GM18502 (cell line): ENCODE data around the gene RASGRP4.
"Not testable (repeated sequence)": the region's sequence is repeated elsewhere in the genome, so short reads cannot be mapped to it uniquely, and the experiment has no call there.

Experiments
- ATAC-seq: cut with Tn5 transposase; IDR thresholded peaks from one replicate; pipeline ENCODE4 v1.9.1; 2021; ENCODE audit warnings: mild to moderate bottlenecking; ENCODE audit not compliant: unreplicated experiment, poor library complexity

Gene RASGRP4

DNA sequence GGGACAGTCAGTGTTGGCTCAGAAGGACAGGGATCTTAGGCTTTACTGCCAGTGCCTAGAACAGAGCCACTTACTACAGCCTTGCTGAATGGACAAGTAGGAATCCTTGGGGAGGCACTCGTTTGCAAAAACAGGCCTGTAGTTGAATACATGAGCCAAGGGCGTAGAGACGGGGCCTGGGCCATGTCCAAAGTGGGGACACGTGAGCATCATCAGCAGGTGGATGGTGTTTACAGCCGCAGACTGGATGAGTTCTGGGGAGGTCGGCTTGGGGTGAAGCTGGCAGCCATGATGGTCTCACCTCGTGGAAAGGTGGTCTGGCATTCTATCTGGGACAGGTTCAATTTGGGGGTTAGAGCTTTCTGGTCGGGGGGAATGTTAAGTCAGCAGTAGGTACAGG is 25.0 kb upstream of the RASGRP4 start:
- no peak for ATAC-seq

- ATAC-seq = no peak
These were observed 23.5 kb upstream of the RASGRP4 start for GRCh38 chr19:38449518-38449917.

DNA sequence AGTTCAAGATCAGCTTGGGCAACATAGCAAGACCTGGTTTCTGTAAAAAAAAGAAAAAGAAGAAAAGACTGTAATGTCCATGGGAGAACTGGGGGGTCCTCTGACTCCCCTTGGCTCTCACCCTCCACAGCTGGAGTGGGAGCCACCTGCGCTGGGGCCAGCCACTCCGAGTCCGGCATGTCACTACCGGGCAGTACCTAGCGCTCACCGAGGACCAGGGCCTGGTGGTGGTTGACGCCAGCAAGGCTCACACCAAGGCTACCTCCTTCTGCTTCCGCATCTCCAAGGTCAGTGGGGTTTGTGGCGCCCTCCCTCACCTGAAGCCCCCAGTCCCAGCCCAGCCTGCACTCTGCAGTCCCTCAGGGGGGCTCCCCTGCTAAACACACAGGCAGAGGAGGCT is 22.2 kb upstream of the RASGRP4 start:
- no peak for ATAC-seq

DNA sequence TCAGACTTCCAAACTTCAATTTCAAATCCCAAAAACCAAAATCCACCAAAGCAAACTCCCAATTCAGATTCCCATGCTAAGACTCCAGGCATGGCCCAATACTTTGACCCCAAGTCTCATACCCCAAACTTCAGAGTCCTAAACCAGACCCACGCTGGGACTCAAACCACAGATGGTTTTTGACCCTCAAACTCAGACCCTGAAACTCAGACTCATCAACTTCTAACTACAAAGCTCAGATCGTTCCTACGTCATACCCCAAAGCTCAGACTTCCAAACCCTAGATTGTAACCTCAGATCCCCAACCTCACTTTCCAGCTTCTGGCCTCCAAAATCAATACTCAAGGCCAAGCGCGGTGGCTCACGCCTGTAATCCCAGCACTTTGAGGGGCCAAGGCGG is 19.3 kb upstream of the RASGRP4 start:
- no peak for ATAC-seq

- no peak for ATAC-seq
These were observed 18.0 kb upstream of the RASGRP4 start for GRCh38 chr19:38444026-38444425.

- no peak for ATAC-seq
These were observed 17.5 kb upstream of the RASGRP4 start for GRCh38 chr19:38443458-38443999.

DNA sequence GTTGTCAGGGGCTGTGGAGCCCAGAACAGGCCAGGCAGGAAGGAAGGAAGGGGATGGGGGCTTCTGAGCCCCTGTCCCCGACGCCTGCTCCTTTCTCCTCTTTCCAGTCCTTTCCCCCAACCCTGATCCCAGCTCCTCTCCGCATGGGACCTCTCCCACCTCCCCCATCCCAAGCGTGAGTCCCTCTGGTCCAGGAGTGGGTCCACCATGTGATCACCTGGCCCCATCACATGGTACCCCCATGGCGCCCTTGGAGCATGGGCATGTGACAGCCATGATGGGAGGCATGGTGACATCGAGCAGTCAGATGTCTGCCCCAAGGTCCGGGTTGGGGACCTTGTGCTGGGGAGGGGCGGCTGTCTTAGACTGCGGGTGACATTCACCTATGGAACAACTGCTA is 16.7 kb upstream of the RASGRP4 start:
- ATAC-seq = no peak

DNA sequence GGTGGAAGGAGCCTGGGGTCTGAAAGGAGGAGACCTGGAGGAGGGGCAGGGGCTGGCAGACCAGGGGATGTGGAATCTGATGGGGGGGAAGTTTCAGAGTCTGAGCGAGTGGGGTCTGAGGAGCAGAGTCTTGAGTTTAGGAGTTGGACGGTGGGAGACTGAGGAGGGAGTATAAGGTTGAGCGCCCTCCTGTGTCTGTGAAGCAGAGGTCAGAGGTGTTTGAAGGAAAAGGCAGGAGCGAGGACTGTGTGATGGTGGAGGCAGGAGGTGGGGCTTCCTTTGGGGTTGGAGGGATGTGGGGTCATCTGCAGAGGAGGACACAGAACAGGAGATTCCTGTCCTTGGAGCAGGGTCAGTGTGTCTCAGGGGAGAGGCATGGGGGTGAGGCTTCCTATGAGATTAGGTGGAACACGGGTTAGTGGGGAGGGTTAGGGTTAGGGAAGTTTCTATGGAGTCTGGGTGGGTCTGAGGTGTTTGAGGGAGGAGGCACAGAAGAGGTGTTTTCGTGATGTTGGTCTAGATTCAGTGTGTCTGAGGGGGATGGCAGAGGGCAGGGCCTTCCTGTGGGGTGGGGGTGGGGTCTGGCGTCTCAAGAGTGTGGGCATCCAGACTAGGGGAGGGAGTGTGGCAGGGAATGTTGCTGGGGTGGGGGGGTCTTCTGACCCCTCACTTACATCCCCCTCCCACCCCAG is 15.8 kb upstream of the RASGRP4 start:
- ATAC-seq = no peak

DNA sequence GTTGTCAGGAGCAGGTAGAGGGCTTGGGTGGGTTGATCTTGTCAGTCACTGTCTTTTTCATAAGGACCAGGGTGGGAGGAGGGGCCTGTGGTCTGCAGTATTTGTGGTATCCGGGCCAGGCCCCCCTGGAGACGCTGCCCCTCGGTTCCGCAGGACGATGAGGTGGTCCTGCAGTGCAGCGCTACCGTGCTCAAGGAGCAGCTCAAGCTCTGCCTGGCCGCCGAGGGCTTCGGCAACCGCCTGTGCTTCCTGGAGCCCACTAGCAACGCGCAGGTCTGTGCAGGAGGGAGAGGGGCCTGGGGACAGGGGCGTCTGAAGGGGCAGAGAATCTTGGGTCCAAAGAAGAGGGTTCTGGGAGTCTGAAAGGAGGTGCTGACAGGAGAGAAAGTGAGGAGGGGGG is 14.6 kb upstream of the RASGRP4 start:
- ATAC-seq = no peak

GRCh38 chr19:38437917-38438316 is 11.9 kb upstream of the RASGRP4 start:
- no peak for ATAC-seq

GRCh38 chr19:38437295-38437694 is 11.3 kb upstream of the RASGRP4 start:
- ATAC-seq = no peak

GRCh38 chr19:38434549-38435051 is 8.6 kb upstream of the RASGRP4 start:
- ATAC-seq = no peak

- no peak for ATAC-seq
These were observed 7.3 kb upstream of the RASGRP4 start, which contains the start of gene RYR1 for GRCh38 chr19:38433268-38433733. Gene RYR1 (plus strand): TSS chr19:38433691. CDS start chr19:38433830, 139 bp downstream.

DNA sequence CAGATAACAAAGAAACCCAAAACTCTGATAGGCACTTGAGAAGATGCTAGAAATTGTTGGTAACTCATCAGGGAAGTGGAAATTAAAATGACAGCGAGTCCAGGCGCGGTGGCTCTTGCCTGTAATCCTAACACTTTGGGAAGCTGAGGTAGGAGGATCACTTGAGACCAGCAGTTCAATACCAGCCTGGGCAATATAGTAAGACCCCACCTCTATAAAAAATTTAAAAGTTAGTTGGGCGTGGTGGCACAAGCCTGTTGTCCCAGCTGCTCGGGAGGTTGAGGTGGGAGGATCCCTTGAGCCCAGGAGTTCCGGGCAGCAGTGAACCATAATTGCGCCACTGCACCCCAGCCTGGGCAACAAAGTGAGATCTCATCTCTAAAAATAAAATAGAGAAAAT is 4.9 kb upstream of the RASGRP4 start:
- no peak for ATAC-seq

- ATAC-seq = no peak
These were observed 3.8 kb upstream of the RASGRP4 start for GRCh38 chr19:38429811-38430156.

DNA sequence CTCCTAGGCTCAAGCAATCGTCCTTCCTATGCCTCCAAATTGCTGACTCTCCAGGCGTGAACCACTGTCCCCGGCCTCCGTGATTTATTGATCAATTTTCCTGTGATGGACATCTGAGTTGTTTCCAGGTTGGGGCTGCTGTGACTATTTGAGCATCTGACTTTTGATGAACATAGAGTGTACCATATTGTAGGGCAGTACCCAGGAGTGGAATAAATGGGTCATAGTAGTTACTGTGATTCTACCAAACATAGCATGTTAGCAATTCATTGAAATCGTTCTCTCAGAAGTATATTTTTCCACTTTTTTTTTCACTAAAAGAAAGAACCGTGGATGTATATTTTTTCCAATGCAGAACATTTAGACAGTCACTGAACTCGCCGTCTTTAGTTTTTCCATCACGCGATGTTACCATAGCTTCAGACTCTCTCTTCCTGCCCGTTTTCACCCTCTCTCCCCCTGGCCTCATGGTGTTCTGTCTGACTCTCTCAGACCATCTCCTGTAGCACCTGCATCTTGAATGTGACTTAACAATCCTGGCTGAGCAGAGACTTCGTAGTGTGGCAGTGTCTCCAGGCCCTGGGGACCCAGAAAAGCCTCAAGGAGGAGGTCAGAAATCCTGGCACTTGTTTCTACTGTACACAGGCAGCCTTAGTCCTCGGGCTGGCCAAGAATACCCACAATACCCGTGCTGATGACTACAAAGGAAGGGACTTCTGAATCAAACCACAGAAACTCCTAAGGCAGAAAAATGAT is 3.2 kb upstream of the RASGRP4 start:
- ATAC-seq = no peak

- ATAC-seq = not testable (repeated sequence)
These were observed 1.1 kb upstream of the RASGRP4 start for GRCh38 chr19:38427035-38427677.

- no peak for ATAC-seq
These were observed 703 bp downstream of the RASGRP4 start for GRCh38 chr19:38425222-38425809.

GRCh38 chr19:38424272-38424671 is 1.7 kb downstream of the RASGRP4 start:
- ATAC-seq = no peak

GRCh38 chr19:38422438-38422837 is 3.6 kb downstream of the RASGRP4 start:
- ATAC-seq = no peak
